ENCODE data around the gene PRKRIP1. TPM values are rescaled to one million over a fixed set of nuclear protein-coding genes. Genes with fewer than 3 reads are reported as not detected.

Gene PRKRIP1
- total RNA-seq, 4 donors from 2014 or later, result 15.6 to 29.9 (median 20.2) TPM

DNA sequence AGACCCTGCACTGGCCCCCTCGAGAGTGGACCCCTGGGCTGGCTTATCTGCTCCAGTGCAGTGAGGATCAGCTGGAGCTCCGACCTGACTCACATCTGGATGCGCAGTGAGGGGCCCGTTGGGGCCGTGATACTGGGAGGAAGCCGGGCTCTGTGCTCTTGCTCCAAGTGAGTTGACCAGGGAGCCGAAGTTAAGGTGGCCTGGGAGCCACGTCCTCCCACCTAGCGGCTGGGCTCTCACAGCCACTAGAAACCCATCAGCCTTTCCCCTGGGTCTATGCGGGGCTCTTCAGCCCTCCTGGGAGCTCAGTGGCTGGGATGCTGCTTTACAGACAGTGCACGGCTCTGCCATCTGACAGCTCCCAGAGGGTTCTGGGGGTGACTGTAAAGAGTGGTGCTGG, 59.4 kb downstream of the PRKRIP1 start:
- TF ChIP-seq, protein P1, sequence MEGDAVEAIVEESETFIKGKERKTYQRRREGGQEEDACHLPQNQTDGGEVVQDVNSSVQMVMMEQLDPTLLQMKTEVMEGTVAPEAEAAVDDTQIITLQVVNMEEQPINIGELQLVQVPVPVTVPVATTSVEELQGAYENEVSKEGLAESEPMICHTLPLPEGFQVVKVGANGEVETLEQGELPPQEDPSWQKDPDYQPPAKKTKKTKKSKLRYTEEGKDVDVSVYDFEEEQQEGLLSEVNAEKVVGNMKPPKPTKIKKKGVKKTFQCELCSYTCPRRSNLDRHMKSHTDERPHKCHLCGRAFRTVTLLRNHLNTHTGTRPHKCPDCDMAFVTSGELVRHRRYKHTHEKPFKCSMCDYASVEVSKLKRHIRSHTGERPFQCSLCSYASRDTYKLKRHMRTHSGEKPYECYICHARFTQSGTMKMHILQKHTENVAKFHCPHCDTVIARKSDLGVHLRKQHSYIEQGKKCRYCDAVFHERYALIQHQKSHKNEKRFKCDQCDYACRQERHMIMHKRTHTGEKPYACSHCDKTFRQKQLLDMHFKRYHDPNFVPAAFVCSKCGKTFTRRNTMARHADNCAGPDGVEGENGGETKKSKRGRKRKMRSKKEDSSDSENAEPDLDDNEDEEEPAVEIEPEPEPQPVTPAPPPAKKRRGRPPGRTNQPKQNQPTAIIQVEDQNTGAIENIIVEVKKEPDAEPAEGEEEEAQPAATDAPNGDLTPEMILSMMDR (IDR thresholded peaks at IDR 0.05), result no peak
- DNase-seq (ENCODE audit: low spot score) (no peak), ATAC-seq (ENCODE audit: low FRiP score) (no peak)

DNA sequence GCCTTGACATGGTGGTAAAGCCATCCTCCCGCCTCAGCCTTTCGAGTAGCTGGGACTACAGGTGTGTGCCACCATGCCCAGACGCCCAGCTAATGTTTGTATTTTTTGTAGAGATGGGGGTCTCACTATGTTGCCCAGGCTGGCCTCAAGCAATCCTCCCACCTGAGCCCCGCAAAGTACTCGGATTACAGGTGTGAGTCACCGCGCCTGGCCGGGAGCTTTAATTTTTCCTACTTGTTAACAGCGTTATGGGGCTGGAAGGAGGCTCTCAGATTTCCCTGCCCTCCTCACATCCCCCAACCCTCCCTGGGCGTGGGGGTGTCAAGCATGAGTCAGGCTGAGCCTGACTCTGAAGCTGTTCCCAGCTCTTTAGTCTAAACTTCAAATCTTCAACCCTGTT, 60.2 kb downstream of the PRKRIP1 start:
- no peak for DNase-seq (ENCODE audit: low spot score)
- TF ChIP-seq, protein P1 (IDR thresholded peaks at IDR 0.05), result no peak

DNA sequence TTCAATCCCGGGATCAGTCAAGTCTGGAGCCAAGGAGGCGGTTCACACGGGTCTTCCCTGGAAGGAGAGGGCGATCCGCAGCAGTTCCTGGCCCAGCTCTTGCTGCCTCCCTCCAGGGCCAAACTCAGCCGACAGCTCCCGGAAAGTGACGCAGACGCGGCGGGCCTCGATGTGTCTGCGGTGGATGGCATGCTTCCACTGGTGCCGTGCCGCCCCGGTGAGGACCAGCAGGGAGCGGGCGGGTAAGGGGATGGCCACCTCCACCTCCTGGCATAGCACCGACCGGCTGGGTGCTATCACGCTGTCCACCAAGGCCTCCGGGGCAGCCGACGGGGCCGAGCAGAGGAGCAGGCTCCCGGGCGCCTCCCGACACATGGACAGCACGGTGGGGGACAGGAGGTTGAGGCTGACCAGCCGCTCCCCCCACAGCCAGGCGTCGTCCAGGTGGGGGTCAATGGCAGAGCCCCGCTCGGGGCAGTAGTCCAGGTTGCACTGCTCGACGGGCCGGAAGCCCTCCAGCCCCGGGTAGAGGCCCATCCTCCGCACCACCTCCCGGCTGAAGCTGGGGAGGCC, 61.3 kb downstream of the PRKRIP1 start:
- ATAC-seq (ENCODE audit: low FRiP score) (no peak), DNase-seq (ENCODE audit: low spot score) (no peak)
- TF ChIP-seq, protein P1 (IDR thresholded peaks at IDR 0.05), result no peak

More for the DNA sequence above, 60.2 kb downstream of the PRKRIP1 start:
- ATAC-seq (ENCODE audit: low FRiP score), result no peak

DNA sequence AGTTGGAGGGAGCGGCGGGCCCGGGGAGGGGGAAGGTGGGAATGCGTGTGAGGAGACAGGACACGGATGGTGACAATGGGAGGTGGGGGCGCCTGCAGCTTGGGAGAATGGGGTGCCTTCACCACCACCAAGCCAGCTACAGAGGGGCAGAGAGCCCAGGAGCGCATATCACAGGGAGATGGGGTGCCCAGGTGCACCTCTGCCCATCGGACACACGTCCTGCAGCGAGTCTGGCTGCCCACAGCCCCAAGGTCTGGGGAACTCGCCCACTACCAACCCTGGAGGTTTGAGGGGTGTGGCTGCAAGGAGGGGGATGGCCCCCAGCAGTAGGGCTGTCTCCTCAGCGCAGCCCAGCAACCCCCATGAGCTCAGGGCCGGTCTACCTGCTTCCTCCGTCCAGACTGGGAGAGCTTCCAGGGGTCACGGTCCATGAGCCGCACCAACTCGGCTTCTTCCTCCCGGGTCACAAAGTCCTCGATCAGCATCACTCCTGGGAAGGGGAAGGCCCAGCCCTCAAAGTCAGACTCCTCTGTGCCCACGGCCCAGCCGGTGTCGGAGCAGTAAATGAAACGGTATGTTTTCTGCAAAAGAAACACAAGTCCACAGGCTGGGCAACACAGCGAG, 63.2 kb downstream of the PRKRIP1 start:
- ATAC-seq (ENCODE audit: low FRiP score), result no peak
- TF ChIP-seq, protein P1 (IDR thresholded peaks at IDR 0.05), result no peak
- DNase-seq (ENCODE audit: low spot score), result no peak

DNA sequence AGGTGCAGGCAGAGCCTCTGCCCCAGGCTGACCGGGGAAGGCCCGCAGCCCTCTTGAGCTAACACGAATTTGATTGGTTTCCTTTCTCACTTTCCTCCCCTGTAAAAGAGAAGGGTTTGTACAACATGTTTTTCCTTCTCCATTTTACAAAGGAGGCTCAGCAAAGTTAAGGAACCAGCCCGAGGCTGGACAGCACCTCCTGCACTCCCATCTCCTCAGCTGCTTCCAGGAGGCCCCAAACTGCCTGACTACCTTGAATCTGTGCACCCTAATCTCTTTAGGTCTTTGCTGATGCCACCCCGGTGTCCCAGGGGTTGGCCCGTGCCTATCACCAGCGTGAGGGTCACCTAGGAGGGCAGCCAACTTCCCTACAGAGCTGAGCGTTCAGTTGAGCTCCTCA, 64.3 kb downstream of the PRKRIP1 start:
- ATAC-seq (ENCODE audit: low FRiP score) (no peak), DNase-seq (ENCODE audit: low spot score) (no peak)
- TF ChIP-seq, protein P1 (IDR thresholded peaks at IDR 0.05), result no peak

DNA sequence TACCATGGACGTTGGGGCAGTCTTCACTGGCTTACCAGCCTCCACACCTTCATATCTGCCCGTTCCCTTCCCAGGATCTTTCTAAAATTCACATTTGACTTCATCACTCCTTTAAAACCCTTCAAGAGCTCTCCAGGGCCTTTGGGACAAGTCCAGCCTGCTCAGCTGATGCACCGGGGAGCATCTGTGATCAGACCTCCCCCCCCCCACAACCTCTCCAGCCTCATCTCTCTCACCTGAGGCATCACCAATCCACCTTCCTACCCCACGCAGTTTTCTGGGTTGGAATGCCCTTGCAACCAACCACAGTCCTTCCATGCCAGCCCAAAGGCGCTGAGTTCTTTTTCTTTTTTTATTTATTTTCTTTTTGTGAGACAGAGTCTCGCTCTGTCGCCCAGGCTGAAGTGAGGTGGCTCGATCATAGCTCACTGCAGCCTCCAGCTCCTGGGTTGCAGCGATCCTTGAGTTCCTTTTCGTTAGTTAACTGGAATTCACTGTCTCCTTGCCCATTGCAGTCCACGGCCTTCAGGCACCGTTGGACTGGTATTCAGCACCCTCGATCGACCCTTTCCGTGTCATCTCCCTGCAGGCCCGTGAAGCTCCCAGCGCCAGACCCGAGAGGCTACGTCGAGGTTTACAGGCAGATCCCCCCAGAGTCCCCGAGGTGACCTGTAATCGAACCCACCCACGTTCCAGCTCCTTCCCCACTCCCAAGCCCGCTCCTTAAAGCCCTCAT, 67.8 kb downstream of the PRKRIP1 start:
- TF ChIP-seq, protein P1 (IDR thresholded peaks at IDR 0.05), result no peak
- DNase-seq (ENCODE audit: low spot score) (no peak), ATAC-seq (ENCODE audit: low FRiP score) (no peak)

Data from omental fat pad (tissue), 4 donors.